ENCODE measurements around the gene NTN4. TPM values are rescaled to one million over a fixed set of nuclear protein-coding genes. Genes with fewer than 3 reads are reported as not detected.

The NTN4 gene
- total and polyA plus RNA-seq, 4 donors, result 22.1 to 72.4 (median 53.5) TPM

DNA sequence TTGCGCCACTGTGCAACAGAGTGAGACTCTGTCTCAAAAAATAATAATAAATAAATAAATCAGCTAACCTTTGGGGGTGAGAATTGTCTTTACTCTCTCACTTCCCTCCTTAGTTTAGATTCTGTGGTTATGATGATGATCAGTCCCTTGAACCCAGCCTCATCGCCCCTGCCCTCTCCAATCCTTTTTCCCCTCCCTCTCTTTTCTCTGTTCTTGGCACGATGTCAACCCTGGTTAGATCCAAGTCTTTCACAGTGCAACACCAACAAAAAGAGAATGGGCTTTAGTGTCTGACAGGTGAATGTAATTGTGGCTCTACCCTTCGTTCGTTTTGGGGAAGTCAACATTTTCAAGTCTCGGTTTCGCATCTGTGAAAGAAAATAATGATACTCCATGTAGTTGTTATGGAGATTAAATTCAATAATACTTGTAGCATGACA lies 59.0 kb downstream of the NTN4 start:
- no peak for DNase-seq
- ATAC-seq (ENCODE audit: insufficient read depth, low FRiP score), result no peak
- Histone ChIP-seq H3K9me3 (ENCODE audit: control insufficient read depth in 4 of 4, insufficient read depth in 3 of 4, low read length in 3 of 4) (no peaks in the 10 kb centered on the region), H3K4me3 (no peak overlapping the region), H3K27me3 (ENCODE audit: control insufficient read depth in 3 of 3, insufficient read depth in 3 of 3, low read length in 2 of 3) (no peaks in the 10 kb centered on the region), H3K36me3 (ENCODE audit: control insufficient read depth in 4 of 4, insufficient read depth in 4 of 4, low read length in 4 of 4) (no peaks in the 10 kb centered on the region), H3K9ac (ENCODE audit: insufficient read depth in 1 of 2, low read length in 2 of 2) (no peak overlapping the region), H3K4me1 (ENCODE audit: control insufficient read depth in 5 of 5, insufficient read depth in 5 of 5, low read length in 5 of 5) (peaks cover 0 to 10% (median 0%) of the 10 kb centered on the region in 5 donors), H3K27ac (ENCODE audit: low read depth in 1 of 2, low read length in 1 of 2) (no peak overlapping the region)
- TF ChIP-seq, protein P1, sequence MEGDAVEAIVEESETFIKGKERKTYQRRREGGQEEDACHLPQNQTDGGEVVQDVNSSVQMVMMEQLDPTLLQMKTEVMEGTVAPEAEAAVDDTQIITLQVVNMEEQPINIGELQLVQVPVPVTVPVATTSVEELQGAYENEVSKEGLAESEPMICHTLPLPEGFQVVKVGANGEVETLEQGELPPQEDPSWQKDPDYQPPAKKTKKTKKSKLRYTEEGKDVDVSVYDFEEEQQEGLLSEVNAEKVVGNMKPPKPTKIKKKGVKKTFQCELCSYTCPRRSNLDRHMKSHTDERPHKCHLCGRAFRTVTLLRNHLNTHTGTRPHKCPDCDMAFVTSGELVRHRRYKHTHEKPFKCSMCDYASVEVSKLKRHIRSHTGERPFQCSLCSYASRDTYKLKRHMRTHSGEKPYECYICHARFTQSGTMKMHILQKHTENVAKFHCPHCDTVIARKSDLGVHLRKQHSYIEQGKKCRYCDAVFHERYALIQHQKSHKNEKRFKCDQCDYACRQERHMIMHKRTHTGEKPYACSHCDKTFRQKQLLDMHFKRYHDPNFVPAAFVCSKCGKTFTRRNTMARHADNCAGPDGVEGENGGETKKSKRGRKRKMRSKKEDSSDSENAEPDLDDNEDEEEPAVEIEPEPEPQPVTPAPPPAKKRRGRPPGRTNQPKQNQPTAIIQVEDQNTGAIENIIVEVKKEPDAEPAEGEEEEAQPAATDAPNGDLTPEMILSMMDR (IDR thresholded peaks at IDR 0.05; ENCODE audit: control extremely low read depth, extremely low read depth), result no peak
- WGBS, 2 donors, result 85 to 92% methylated on average over 7 of the region's 7 CpGs

GRCh38 chr12:95730457-95730856 lies 60.1 kb downstream of the NTN4 start:
- no peak overlapping the region for H3K9ac ChIP-seq (ENCODE audit: insufficient read depth in 1 of 2, low read length in 2 of 2)
- 53 to 87% methylated on average over 1 of the region's 1 CpG for WGBS, 2 donors
- TF ChIP-seq, protein P1 (IDR thresholded peaks at IDR 0.05; ENCODE audit: control extremely low read depth, extremely low read depth), result no peak

DNA sequence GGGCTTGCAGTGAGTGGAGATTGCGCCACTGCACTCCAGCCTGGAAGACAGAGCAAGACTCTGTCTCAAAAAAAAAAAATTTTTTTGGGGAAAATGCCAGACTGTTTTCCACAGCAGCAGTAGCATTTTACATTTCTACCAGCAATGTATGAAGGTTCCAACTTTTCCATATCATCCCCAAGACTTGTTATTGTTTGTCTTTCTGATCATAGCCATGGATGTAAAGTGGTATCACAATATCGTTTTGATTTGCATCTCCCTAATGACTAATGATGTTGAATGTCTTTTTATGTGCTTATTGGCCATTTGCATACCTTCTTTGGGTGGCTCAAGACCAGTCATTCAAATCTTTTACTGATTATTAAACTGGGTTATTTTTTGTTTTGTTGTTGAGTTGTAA lies 63.7 kb downstream of the NTN4 start:
- WGBS, 2 donors, result 93 to 95% methylated on average over 2 of the region's 2 CpGs
- no peak for ATAC-seq (ENCODE audit: insufficient read depth, low FRiP score)

More at GRCh38 chr12:95730457-95730856, 60.1 kb downstream of the NTN4 start:
- H3K27ac ChIP-seq (ENCODE audit: low read depth in 1 of 2, low read length in 1 of 2), result no peak overlapping the region
- no peaks in the 10 kb centered on the region for H3K9me3 ChIP-seq (ENCODE audit: control insufficient read depth in 4 of 4, insufficient read depth in 3 of 4, low read length in 3 of 4)
- peaks cover 0 to 9% (median 0%) of the 10 kb centered on the region in 5 donors for H3K4me1 ChIP-seq (ENCODE audit: control insufficient read depth in 5 of 5, insufficient read depth in 5 of 5, low read length in 5 of 5)
- no peaks in the 10 kb centered on the region for H3K27me3 ChIP-seq (ENCODE audit: control insufficient read depth in 3 of 3, insufficient read depth in 3 of 3, low read length in 2 of 3)
- DNase-seq (no peak), ATAC-seq (ENCODE audit: insufficient read depth, low FRiP score) (no peak)
- H3K4me3 ChIP-seq, result no peak overlapping the region
- no peaks in the 10 kb centered on the region for H3K36me3 ChIP-seq (ENCODE audit: control insufficient read depth in 4 of 4, insufficient read depth in 4 of 4, low read length in 4 of 4)

More for the DNA sequence above, 63.7 kb downstream of the NTN4 start:
- H3K4me3 ChIP-seq, result no peak overlapping the region
- no peak for DNase-seq
- H3K4me1 ChIP-seq (ENCODE audit: control insufficient read depth in 5 of 5, insufficient read depth in 5 of 5, low read length in 5 of 5), result peaks cover 0 to 9% (median 0%) of the 10 kb centered on the region in 5 donors
- H3K36me3 ChIP-seq (ENCODE audit: control insufficient read depth in 4 of 4, insufficient read depth in 4 of 4, low read length in 4 of 4), result no peaks in the 10 kb centered on the region
- TF ChIP-seq, protein P1 (IDR thresholded peaks at IDR 0.05; ENCODE audit: control extremely low read depth, extremely low read depth), result no peak
- no peak overlapping the region for H3K9ac ChIP-seq (ENCODE audit: insufficient read depth in 1 of 2, low read length in 2 of 2)
- no peak overlapping the region for H3K27ac ChIP-seq (ENCODE audit: low read depth in 1 of 2, low read length in 1 of 2)
- no peaks in the 10 kb centered on the region for H3K27me3 ChIP-seq (ENCODE audit: control insufficient read depth in 3 of 3, insufficient read depth in 3 of 3, low read length in 2 of 3)
- no peaks in the 10 kb centered on the region for H3K9me3 ChIP-seq (ENCODE audit: control insufficient read depth in 4 of 4, insufficient read depth in 3 of 4, low read length in 3 of 4)
